SK-N-SH treated with all-trans-retinoic acid at 6 μM for 48 hours (cell line): ENCODE data around the gene SSX5.
"Not testable (repeated sequence)": the region's sequence is repeated elsewhere in the genome, so short reads cannot be mapped to it uniquely, and the experiment has no call there.

Source experiments
- ATAC-seq: fragments of 200-7000 bp; cut with Tn5 transposase; 3 replicates; pipeline ENCODE4 v1.9.1; 2020; ENCODE audit warnings: mild to moderate bottlenecking, moderate library complexity
- ARNTL ChIP-seq: fragments of 450-650 bp; formaldehyde crosslinking; IDR thresholded peaks from 2 replicates; pipeline ENCODE4 v1.5.0; 2020; ENCODE audit warnings: low read depth, mild to moderate bottlenecking, moderate library complexity, borderline replicate concordance
- BACH2 ChIP-seq: fragments of 250-450 bp; sonication (Bioruptor Pico); IDR thresholded peaks from 2 replicates; pipeline ENCODE4 v1.9.0; 2021; ENCODE audit warnings: mild to moderate bottlenecking, borderline replicate concordance
- CREB5 ChIP-seq: fragments of 250-450 bp; sonication (Bioruptor Pico); IDR thresholded peaks from 2 replicates; pipeline ENCODE4 v1.5.1; 2020; ENCODE audit warnings: low read depth, mild to moderate bottlenecking, moderate library complexity
- CSRNP3 ChIP-seq: fragments of 250-450 bp; sonication (Bioruptor Pico); IDR thresholded peaks from 2 replicates; pipeline ENCODE4 v1.5.1; 2021; ENCODE audit warnings: mild to moderate bottlenecking, moderate library complexity
- ESRRG ChIP-seq: fragments of 250-450 bp; sonication (Bioruptor Pico); IDR thresholded peaks from 2 replicates; pipeline ENCODE4 v1.6.1; 2021; ENCODE audit warnings: mild to moderate bottlenecking
- GLIS3 ChIP-seq: fragments of 250-450 bp; sonication (Bioruptor Pico); IDR thresholded peaks from 2 replicates; pipeline ENCODE4 v1.5.0; 2020; ENCODE audit warnings: mild to moderate bottlenecking, moderate library complexity
- ISL1 ChIP-seq: fragments of 250-450 bp; sonication (Bioruptor Pico); IDR thresholded peaks from 2 replicates; pipeline ENCODE4 v2.1.2; 2022; ENCODE audit warnings: mild to moderate bottlenecking, moderate library complexity
- OSR1 ChIP-seq: fragments of 250-450 bp; sonication (Bioruptor Pico); IDR thresholded peaks from 2 replicates; pipeline ENCODE4 v1.8.0; 2022; ENCODE audit warnings: moderate library complexity, mild to moderate bottlenecking, inconsistent platforms
- PATZ1 ChIP-seq: fragments of 250-450 bp; sonication (Bioruptor Pico); IDR thresholded peaks from 2 replicates; pipeline ENCODE4 v1.8.0; 2020; ENCODE audit warnings: mild to moderate bottlenecking, moderate library complexity, borderline replicate concordance
- PPARA ChIP-seq: fragments of 250-450 bp; sonication (Bioruptor Pico); IDR thresholded peaks from 2 replicates; pipeline ENCODE4 v1.5.0; 2020; ENCODE audit warnings: mild to moderate bottlenecking, borderline replicate concordance
- RARB ChIP-seq: fragments of 250-450 bp; sonication (Bioruptor Pico); IDR thresholded peaks from 2 replicates; pipeline ENCODE4 v1.8.0; 2021; ENCODE audit warnings: mild to moderate bottlenecking, moderate library complexity
- SNAI2 ChIP-seq: fragments of 250-450 bp; sonication (Bioruptor Pico); IDR thresholded peaks from 2 replicates; pipeline ENCODE4 v1.5.0; 2020; ENCODE audit warnings: mild to moderate bottlenecking, moderate library complexity
- TCF4 ChIP-seq: fragments of 250-450 bp; sonication (Bioruptor Pico); IDR thresholded peaks from 2 replicates; pipeline ENCODE4 v1.8.0; 2021; ENCODE audit warnings: mild to moderate bottlenecking, moderate library complexity, borderline replicate concordance
- TOX ChIP-seq: fragments of 250-450 bp; sonication (Bioruptor Pico); IDR thresholded peaks from 2 replicates; pipeline ENCODE4 v1.8.0; 2021; ENCODE audit warnings: mild to moderate bottlenecking, moderate library complexity, borderline replicate concordance
- TSHZ2 ChIP-seq: fragments of 250-450 bp; sonication (Bioruptor Pico); IDR thresholded peaks from 2 replicates; pipeline ENCODE4 v1.5.0; 2020; ENCODE audit warnings: mild to moderate bottlenecking, moderate library complexity
- ZC3H10 ChIP-seq: fragments of 250-450 bp; sonication (Bioruptor Pico); IDR thresholded peaks from 2 replicates; pipeline ENCODE4 v1.5.1; 2021; ENCODE audit warnings: mild to moderate bottlenecking, moderate library complexity
- ZFP3 ChIP-seq: fragments of 250-450 bp; sonication (Bioruptor Pico); IDR thresholded peaks from 2 replicates; pipeline ENCODE4 v1.5.0; 2020; ENCODE audit warnings: mild to moderate bottlenecking, moderate library complexity
- ZFP30 ChIP-seq: fragments of 450-650 bp; formaldehyde crosslinking; IDR thresholded peaks from 2 replicates; pipeline ENCODE4 v1.5.0; 2022; ENCODE audit warnings: mild to moderate bottlenecking, moderate library complexity
- ZNF70 ChIP-seq: fragments of 450-650 bp; formaldehyde crosslinking; IDR thresholded peaks from 2 replicates; pipeline ENCODE4 v1.5.0; 2020; ENCODE audit warnings: mild to moderate bottlenecking, moderate library complexity
- ZNF8 ChIP-seq: fragments of 450-650 bp; formaldehyde crosslinking; IDR thresholded peaks from 2 replicates; pipeline ENCODE4 v1.5.0; 2020; ENCODE audit warnings: mild to moderate bottlenecking, moderate library complexity

The SSX5 gene

GRCh38 chrX:48165241-48165640 lies 31.4 kb downstream of the SSX5 start (continued):
- TF ChIP-seq CSRNP3 (CRISPR knock-in tag): no peak
- TF ChIP-seq ARNTL (CRISPR knock-in tag): no peak
- no peak for TF ChIP-seq ISL1 (CRISPR knock-in tag)
- no peak for TF ChIP-seq ZFP3 (CRISPR knock-in tag)
- TF ChIP-seq GLIS3 (CRISPR knock-in tag): no peak
- TF ChIP-seq ZFP30 (CRISPR knock-in tag): no peak
- no peak for TF ChIP-seq PPARA (CRISPR knock-in tag)
- no peak for TF ChIP-seq RARB
- TF ChIP-seq, all 23 proteins: peak for 0

- TF ChIP-seq RARB: no peak
- TF ChIP-seq ZC3H10 (CRISPR knock-in tag): no peak
- TF ChIP-seq ZNF8 (CRISPR knock-in tag): no peak
- TF ChIP-seq PPARA (CRISPR knock-in tag): no peak
- ATAC-seq: no peak
These were observed 40.6 kb downstream of the SSX5 start for GRCh38 chrX:48156014-48156413.

GRCh38 chrX:48154796-48155195 lies 41.8 kb downstream of the SSX5 start:
- no peak for ATAC-seq
- TF ChIP-seq ZFP3 (CRISPR knock-in tag) (no peak), TCF4 (CRISPR knock-in tag) (no peak), TSHZ2 (no peak), OSR1 (CRISPR knock-in tag) (no peak), PPARA (CRISPR knock-in tag) (no peak), SNAI2 (CRISPR knock-in tag) (no peak), CREB5 (no peak), BACH2 (CRISPR knock-in tag) (no peak), ZNF70 (no peak), ESRRG (CRISPR knock-in tag) (no peak), TOX (CRISPR knock-in tag) (no peak), ZFP30 (CRISPR knock-in tag) (no peak), ISL1 (CRISPR knock-in tag) (no peak), ZC3H10 (CRISPR knock-in tag) (no peak), PATZ1 (CRISPR knock-in tag) (no peak), ARNTL (CRISPR knock-in tag) (no peak)

GRCh38 chrX:48153769-48154168 lies 42.8 kb downstream of the SSX5 start:
- ATAC-seq: no peak
- TF ChIP-seq OSR1 (CRISPR knock-in tag) (no peak), ZFP3 (CRISPR knock-in tag) (no peak), TSHZ2 (no peak), ZNF70 (no peak), PPARA (CRISPR knock-in tag) (no peak), ARNTL (CRISPR knock-in tag) (no peak), PATZ1 (CRISPR knock-in tag) (no peak), CREB5 (no peak), ISL1 (CRISPR knock-in tag) (no peak)

- not testable (repeated sequence) for ATAC-seq
These were observed 53.9 kb downstream of the SSX5 start for GRCh38 chrX:48142697-48143096.
